Esophagus muscularis mucosa (tissue), 4 donors: ENCODE measurements around the gene LACRT. TPM values are rescaled to one million over a fixed set of nuclear protein-coding genes. Genes with fewer than 3 reads are reported as not detected.

Experiments
- DNase-seq: peaks from one replicate; pipeline ENCODE4 v3.0.0-alpha.2; 2017; ENCODE audit errors: extremely low spot score
- H3K27ac ChIP-seq, 4 donors: fragments of 200-600 bp; sonication (generic); replicated peaks in 1 of 4; 1 replicate in 3 of 4; 2 replicates in 1 of 4; pipeline ENCODE4 v1.5.1; 2016 to 2019; ENCODE audit warnings: mild to moderate bottlenecking in 1 of 4
- H3K27me3 ChIP-seq, 4 donors: fragments of 200-600 bp; sonication (generic); one replicate each; pipeline versions ENCODE4 v1.5.1 to v1.6.0; 2016 to 2019
- H3K36me3 ChIP-seq, 4 donors: fragments of 200-600 bp; sonication (generic); one replicate each; pipeline ENCODE4 v1.5.1; 2016 to 2019
- H3K4me1 ChIP-seq, 4 donors: fragments of 200-600 bp; sonication (generic); one replicate each; pipeline ENCODE4 v1.5.1; 2016 to 2019
- H3K4me3 ChIP-seq, 4 donors: fragments of 200-600 bp; sonication (generic); 1 replicate in 2 of 4; 2 replicates in 2 of 4; pipeline ENCODE4 v1.5.1; 2016 to 2019; ENCODE audit warnings: mild to moderate bottlenecking in 4 of 4, moderate library complexity in 1 of 4
- H3K9me3 ChIP-seq, 4 donors: fragments of 200-600 bp; sonication (generic); 1 replicate in 3 of 4; 2 replicates in 1 of 4; pipeline ENCODE4 v1.5.1; 2016 to 2019
- EP300 ChIP-seq: sonication (generic); formaldehyde crosslinking; IDR thresholded peaks from one replicate; pipeline ENCODE4 v1.6.1; 2017; ENCODE audit warnings: antibody characterized with exemption
- POLR2A ChIP-seq: fragments of 450-650 bp; IDR thresholded peaks from one replicate; pipeline ENCODE4 v1.6.1; 2017; ENCODE audit warnings: antibody characterized with exemption, moderate library complexity, mild to moderate bottlenecking, low read depth
- POLR2AphosphoS5 ChIP-seq, 2 donors: sonication (generic); formaldehyde crosslinking; IDR thresholded peaks; one replicate each; pipeline ENCODE4 v1.6.1; 2017; ENCODE audit warnings: antibody characterized with exemption in 2 of 2
- WGBS: methylation state at CpG from one replicate; pipeline ENCODE4 v1.1.5; 2018; 5-methylcytosine and 5-hydroxymethylcytosine counted together
- intact Hi-C: fragments of 100-400 bp; cut with DNase I; formaldehyde crosslinking; loops from one replicate; pipeline ENCODE4 v1.15.1; 2023
- total RNA-seq, 4 donors: library from RNA; depleted of rRNA; stranded (reverse); fragments of >200 nt; gene quantifications; one replicate each; pipeline versions ENCODE4 v1.1.0 to v1.2.1, GENCODE V29; 2016
- TF ChIP-seq, protein P1 (sequence below), 3 experiments: fragments of 200-600 bp in 2 of 3; fragments of 450-650 bp in 1 of 3; sonication (generic) in 2 of 3; IDR thresholded peaks; one replicate each; pipeline ENCODE4 v1.5.1; 2017 to 2019; ENCODE audit warnings: antibody characterized with exemption in 3 of 3, mild to moderate bottlenecking in 2 of 3, moderate library complexity in 1 of 3

The LACRT gene
- total RNA-seq, 4 donors from 2014 or later, result not detected

DNA sequence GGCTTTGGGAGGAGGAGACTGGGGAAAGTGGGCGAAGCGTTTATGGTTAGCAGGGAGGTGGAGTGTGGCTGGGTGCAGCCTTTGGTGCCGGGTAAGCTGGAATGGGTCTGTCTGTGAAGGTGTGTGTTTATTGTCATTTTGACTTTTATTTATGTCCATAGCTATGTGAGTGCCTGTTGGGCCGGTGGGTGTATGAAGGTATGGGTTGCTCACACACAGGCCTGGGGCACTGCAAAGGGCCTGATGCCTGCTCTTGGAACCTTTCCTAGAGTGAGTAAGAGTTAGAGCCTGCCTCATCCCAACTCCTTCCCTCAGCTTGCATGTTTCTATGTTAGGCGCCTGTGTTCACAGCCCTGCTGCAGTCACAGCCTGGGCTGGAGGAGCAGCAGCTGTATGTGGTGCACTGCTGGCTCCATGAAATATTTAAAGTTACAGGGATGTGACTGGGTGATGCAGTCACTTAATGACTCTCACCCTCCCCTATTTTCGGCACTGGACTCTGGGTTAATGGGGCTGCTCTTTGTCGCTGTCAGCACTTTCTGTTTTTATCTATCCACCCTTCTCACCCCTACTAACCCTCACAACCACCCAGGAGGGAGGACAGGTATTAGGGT lies 43.6 kb downstream of the LACRT start:
- H3K27ac ChIP-seq, result peak overlapping the region in 3 of 4 donors; percentile 2 to 45 (median 31)
- no peak overlapping the region for H3K4me3 ChIP-seq
- WGBS, result 32% methylated on average over 7 of the region's 7 CpGs
- H3K4me1 ChIP-seq, result peaks cover 40 to 47% (median 43%) of the 10 kb centered on the region in 4 donors
- TF ChIP-seq EP300, result no peak
- TF ChIP-seq, protein P1, sequence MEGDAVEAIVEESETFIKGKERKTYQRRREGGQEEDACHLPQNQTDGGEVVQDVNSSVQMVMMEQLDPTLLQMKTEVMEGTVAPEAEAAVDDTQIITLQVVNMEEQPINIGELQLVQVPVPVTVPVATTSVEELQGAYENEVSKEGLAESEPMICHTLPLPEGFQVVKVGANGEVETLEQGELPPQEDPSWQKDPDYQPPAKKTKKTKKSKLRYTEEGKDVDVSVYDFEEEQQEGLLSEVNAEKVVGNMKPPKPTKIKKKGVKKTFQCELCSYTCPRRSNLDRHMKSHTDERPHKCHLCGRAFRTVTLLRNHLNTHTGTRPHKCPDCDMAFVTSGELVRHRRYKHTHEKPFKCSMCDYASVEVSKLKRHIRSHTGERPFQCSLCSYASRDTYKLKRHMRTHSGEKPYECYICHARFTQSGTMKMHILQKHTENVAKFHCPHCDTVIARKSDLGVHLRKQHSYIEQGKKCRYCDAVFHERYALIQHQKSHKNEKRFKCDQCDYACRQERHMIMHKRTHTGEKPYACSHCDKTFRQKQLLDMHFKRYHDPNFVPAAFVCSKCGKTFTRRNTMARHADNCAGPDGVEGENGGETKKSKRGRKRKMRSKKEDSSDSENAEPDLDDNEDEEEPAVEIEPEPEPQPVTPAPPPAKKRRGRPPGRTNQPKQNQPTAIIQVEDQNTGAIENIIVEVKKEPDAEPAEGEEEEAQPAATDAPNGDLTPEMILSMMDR (IDR thresholded peaks at IDR 0.05), result no peak
- TF ChIP-seq POLR2A, result no peak
- no peak for TF ChIP-seq POLR2AphosphoS5 (IDR thresholded peaks at IDR 0.05)
- intact Hi-C loops, result no loop called here
- H3K9me3 ChIP-seq, result no peaks in the 10 kb centered on the region
- peaks cover 0 to 10% (median 0%) of the 10 kb centered on the region in 4 donors for H3K27me3 ChIP-seq
- no peaks in the 10 kb centered on the region for H3K36me3 ChIP-seq
- DNase-seq, result no peak

DNA sequence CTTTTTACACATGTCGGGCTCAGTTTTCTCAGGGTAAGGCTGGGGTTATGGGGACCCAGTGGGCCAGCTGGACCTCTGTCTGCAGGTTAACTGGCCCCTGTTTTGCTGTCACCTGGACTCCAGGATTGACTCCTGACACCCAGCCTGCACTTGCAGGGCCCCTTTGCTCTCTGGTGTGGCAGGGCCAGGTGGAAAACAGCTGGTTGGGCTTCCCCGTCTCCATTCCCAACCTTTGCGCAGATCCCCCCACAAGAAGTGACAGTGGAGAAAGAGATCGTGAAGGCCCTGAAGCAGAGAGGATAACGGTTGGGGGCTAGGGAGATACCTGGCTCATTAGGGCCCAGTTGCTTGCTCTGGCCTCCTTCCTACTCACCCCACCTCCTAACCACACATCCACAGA lies 44.7 kb downstream of the LACRT start:
- Histone ChIP-seq H3K9me3 (no peaks in the 10 kb centered on the region), H3K27ac (no peak overlapping the region), H3K27me3 (peaks cover 0 to 10% (median 0%) of the 10 kb centered on the region in 4 donors), H3K36me3 (no peaks in the 10 kb centered on the region), H3K4me3 (no peak overlapping the region), H3K4me1 (peaks cover 40 to 47% (median 43%) of the 10 kb centered on the region in 4 donors)
- intact Hi-C loops, result no loop called here
- WGBS, result 86% methylated on average over 5 of the region's 5 CpGs
- no peak for DNase-seq
- TF ChIP-seq EP300 (no peak), POLR2A (no peak), POLR2AphosphoS5 (IDR thresholded peaks at IDR 0.05) (no peak)
- TF ChIP-seq, protein P1 (IDR thresholded peaks at IDR 0.05), result no peak

DNA sequence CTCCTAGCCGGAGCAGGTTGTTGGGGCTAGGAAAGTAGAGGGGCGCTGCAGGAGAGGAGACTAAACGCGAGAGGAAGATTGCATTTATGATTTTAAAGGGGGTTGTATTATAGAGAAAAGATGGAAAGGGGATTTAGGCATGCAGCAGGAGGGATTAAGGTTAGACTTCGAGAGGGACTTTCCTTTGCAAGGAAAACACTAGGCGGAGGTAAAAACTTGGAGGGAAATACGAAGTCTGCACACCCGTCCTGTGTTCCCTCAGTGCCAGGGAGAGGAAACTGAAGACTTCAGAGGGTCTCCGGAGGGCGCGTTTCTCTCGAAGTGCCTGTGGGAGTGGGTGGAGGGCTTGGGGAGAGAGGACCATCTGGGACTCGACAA lies 45.8 kb downstream of the LACRT start:
- peaks cover 0 to 4% (median 0%) of the 10 kb centered on the region in 4 donors for H3K36me3 ChIP-seq
- peaks cover 0 to 10% (median 0%) of the 10 kb centered on the region in 4 donors for H3K27me3 ChIP-seq
- no peak for TF ChIP-seq POLR2AphosphoS5 (IDR thresholded peaks at IDR 0.05)
- 17% methylated on average over 13 of the region's 13 CpGs for WGBS
- no peak for DNase-seq
- H3K9me3 ChIP-seq, result no peaks in the 10 kb centered on the region
- H3K27ac ChIP-seq, result peak overlapping the region in 2 of 4 donors; percentile 40 to 57
- peaks cover 40 to 47% (median 43%) of the 10 kb centered on the region in 4 donors for H3K4me1 ChIP-seq
- peak overlapping the region; percentile 61 to 85 (median 66) for H3K4me3 ChIP-seq
- intact Hi-C loops, result no loop called here

DNA sequence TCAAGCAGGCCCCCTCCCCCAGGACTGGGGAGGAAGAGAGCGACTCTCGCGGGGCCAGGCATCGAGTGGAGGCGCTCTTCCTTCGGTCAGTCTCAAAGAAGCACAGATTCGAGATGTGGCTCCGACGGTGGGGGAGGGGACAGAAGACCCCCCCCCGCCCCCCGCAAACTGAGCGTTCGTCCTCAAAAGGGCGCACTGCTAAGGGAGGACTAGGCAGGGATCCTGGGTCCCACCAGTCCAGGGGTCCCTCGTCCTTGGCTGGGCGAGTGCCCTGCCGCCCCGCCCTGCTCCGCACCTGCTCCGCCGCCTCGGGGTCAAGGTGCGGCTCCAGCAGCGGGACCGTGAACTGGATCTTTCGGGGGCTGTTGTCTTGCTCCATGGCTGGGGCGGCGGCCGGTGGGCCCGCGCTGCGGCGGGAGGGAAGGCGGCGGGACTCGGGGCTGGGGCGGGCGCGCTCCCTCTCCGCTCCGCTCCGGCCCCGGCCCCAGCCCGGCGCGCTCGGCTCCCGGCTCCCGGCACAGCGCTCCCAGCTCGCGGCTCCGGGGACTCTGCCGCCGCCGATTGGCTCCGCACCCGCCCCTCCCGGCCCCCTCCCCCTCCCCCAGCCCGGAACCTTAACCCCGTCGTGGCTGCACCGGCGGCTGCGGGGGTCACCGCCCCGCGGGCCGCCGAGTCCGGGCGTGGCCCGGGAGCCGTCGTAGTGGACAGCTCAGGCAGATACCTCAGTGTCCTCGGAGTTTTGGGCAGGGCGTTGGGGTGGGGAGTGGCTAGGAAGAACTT lies 46.4 kb downstream of the LACRT start, which contains the start of gene PPP1R1A:
PPP1R1A (minus strand) TSS at position 550 of the 780 bp plus-strand sequence; CDS start at position 379, 171 bp downstream.
- H3K9me3 ChIP-seq, result no peaks in the 10 kb centered on the region
- no peak for TF ChIP-seq POLR2AphosphoS5 (IDR thresholded peaks at IDR 0.05)
- TF ChIP-seq, protein P1 (IDR thresholded peaks at IDR 0.05), result no peak
- TF ChIP-seq EP300, result no peak
- no peak for TF ChIP-seq POLR2A
- intact Hi-C loops, result no loop called here
- peaks cover 40 to 47% (median 43%) of the 10 kb centered on the region in 4 donors for H3K4me1 ChIP-seq
- H3K36me3 ChIP-seq, result peaks cover 0 to 10% (median 0%) of the 10 kb centered on the region in 4 donors
- WGBS, result 2% methylated on average over 19 of the region's 77 CpGs
- peaks cover 0 to 10% (median 0%) of the 10 kb centered on the region in 4 donors for H3K27me3 ChIP-seq
- H3K27ac ChIP-seq, result peak within 1 kb of the TSS; percentile 27 to 57 (median 44)
- DNase-seq, result no peak
- peak within 1 kb of the TSS; percentile 61 to 85 (median 66) for H3K4me3 ChIP-seq

DNA sequence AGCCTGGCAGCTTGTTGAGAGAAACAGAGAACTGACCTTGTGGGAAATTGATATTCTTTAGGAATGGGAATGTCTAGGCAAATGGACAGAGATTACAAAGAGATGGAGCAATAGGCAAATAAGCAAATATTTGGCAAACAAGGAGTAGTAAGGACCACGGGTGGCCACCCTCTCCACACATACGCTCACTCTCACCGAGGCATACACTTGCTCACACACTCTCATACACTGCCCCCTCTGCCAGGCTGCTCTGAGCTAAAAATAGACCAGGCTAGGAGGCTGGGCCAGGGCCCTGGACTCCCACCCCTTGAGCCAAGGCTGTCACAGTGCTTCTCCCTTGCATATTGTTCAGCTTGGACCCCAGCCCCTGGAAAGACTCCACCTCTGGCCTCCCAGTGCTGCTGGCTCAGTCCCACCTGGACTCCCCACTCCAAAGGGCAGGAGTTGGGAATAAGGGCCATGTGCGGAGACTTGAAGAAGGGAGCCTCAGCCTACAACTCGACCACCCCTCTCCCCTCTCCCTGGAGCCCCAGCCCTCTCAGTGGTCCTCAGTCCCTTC lies 47.3 kb downstream of the LACRT start:
- Histone ChIP-seq H3K27me3 (peaks cover 0 to 10% (median 0%) of the 10 kb centered on the region in 4 donors), H3K9me3 (no peaks in the 10 kb centered on the region), H3K27ac (peak overlapping the region; percentile 27 to 57 (median 44)), H3K4me1 (peaks cover 40 to 47% (median 43%) of the 10 kb centered on the region in 4 donors), H3K4me3 (peak overlapping the region; percentile 61 to 85 (median 66)), H3K36me3 (peaks cover 0 to 19% (median 0%) of the 10 kb centered on the region in 4 donors)
- TF ChIP-seq POLR2AphosphoS5 (IDR thresholded peaks at IDR 0.05), result no peak
- no peak for TF ChIP-seq POLR2A
- TF ChIP-seq EP300, result no peak
- TF ChIP-seq, protein P1 (IDR thresholded peaks at IDR 0.05), result no peak
- intact Hi-C loops, result no loop called here
- no peak for DNase-seq
- 30% methylated on average over 5 of the region's 5 CpGs for WGBS
